ENCODE results near the gene CMSS1.

GRCh38 chr3:99862208-99862607 lies 44.5 kb downstream of the CMSS1 start:
- TF ChIP-seq CTCF (IDR thresholded peaks at IDR 0.05 in 4 of 5, conservative IDR thresholded peaks at IDR 0.05 in 1 of 5) (no peak), POLR2A (IDR thresholded peaks at IDR 0.05) (no peak)
